Neural cell (in vitro differentiated cells): ENCODE measurements around the gene TSKS.

Experiments
- EP300 ChIP-seq: fragments of 450-650 bp; conservative IDR thresholded peaks from 2 replicates; pipeline ENCODE4 v1.6.1; 2014; ENCODE audit warnings: antibody characterized with exemption, mild to moderate bottlenecking, moderate library complexity; ENCODE audit not compliant: poor library complexity, severe bottlenecking
- EZH2 ChIP-seq: fragments of 200-600, 300-800 bp; shearing (Covaris generic), sonication (generic); IDR thresholded peaks from 2 replicates; pipeline ENCODE4 v1.6.1; 2014; ENCODE audit warnings: antibody characterized with exemption, low read length, borderline replicate concordance, mild to moderate bottlenecking; ENCODE audit not compliant: insufficient read depth, poor library complexity, severe bottlenecking
- MXI1 ChIP-seq: fragments of 450-650 bp; conservative IDR thresholded peaks from 2 replicates; pipeline ENCODE4 v1.6.1; 2014; ENCODE audit warnings: antibody characterized with exemption, mild to moderate bottlenecking; ENCODE audit not compliant: poor library complexity, severe bottlenecking
- POLR2AphosphoS5 ChIP-seq: IDR thresholded peaks from 2 replicates; pipeline ENCODE4 v1.6.1; 2012
- RAD21 ChIP-seq: fragments of 450-650 bp; conservative IDR thresholded peaks from 2 replicates; pipeline ENCODE4 v1.6.1; 2014; ENCODE audit warnings: antibody characterized with exemption, mild to moderate bottlenecking, moderate library complexity
- REST ChIP-seq: IDR thresholded peaks from 2 replicates; pipeline ENCODE4 v1.6.1; 2012; ENCODE audit warnings: borderline replicate concordance
- SMC3 ChIP-seq: fragments of 450-650 bp; conservative IDR thresholded peaks from 2 replicates; pipeline ENCODE4 v1.6.1; 2014; ENCODE audit warnings: antibody characterized with exemption, mild to moderate bottlenecking, moderate library complexity; ENCODE audit not compliant: poor library complexity
- TAF1 ChIP-seq: IDR thresholded peaks from 2 replicates; pipeline ENCODE4 v1.6.1; 2012; ENCODE audit warnings: low read depth
- TF ChIP-seq, protein P1 (sequence below): fragments of 450-650 bp; IDR thresholded peaks from 2 replicates; pipeline ENCODE4 v1.5.1; 2014; ENCODE audit warnings: antibody characterized with exemption, mild to moderate bottlenecking, moderate library complexity; ENCODE audit not compliant: poor library complexity, severe bottlenecking

- TF ChIP-seq, protein P1, sequence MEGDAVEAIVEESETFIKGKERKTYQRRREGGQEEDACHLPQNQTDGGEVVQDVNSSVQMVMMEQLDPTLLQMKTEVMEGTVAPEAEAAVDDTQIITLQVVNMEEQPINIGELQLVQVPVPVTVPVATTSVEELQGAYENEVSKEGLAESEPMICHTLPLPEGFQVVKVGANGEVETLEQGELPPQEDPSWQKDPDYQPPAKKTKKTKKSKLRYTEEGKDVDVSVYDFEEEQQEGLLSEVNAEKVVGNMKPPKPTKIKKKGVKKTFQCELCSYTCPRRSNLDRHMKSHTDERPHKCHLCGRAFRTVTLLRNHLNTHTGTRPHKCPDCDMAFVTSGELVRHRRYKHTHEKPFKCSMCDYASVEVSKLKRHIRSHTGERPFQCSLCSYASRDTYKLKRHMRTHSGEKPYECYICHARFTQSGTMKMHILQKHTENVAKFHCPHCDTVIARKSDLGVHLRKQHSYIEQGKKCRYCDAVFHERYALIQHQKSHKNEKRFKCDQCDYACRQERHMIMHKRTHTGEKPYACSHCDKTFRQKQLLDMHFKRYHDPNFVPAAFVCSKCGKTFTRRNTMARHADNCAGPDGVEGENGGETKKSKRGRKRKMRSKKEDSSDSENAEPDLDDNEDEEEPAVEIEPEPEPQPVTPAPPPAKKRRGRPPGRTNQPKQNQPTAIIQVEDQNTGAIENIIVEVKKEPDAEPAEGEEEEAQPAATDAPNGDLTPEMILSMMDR, result no peak
- TF ChIP-seq POLR2AphosphoS5 (no peak), REST (no peak), EP300 (no peak), RAD21 (no peak), EZH2 (no peak), TAF1 (no peak), SMC3 (no peak), MXI1 (no peak)
These were observed 39.9 kb upstream of the TSKS start for GRCh38 chr19:49802836-49803528.
